Right renal cortex interstitium (tissue), 3 donors: ENCODE data around the gene SYT8. TPM values are rescaled to one million over a fixed set of nuclear protein-coding genes. Genes with fewer than 3 reads are reported as not detected.

Experiments
- DNase-seq, 3 donors: peaks; one replicate each; pipeline ENCODE4 v3.0.0-alpha.2; 2013; ENCODE audit warnings: low read depth in 3 of 3, low spot score in 2 of 3
- polyA plus RNA-seq, 3 donors: library from polyadenylated mRNA; unstranded; fragments of 120-200 nt; gene quantifications; one replicate each; pipeline ENCODE4 v1.2.1, GENCODE V29; 2013; ENCODE audit not compliant: insufficient read length in 3 of 3

The SYT8 gene
- polyA plus RNA-seq, 3 donors, result 0.33 TPM; not detected in 2

DNA sequence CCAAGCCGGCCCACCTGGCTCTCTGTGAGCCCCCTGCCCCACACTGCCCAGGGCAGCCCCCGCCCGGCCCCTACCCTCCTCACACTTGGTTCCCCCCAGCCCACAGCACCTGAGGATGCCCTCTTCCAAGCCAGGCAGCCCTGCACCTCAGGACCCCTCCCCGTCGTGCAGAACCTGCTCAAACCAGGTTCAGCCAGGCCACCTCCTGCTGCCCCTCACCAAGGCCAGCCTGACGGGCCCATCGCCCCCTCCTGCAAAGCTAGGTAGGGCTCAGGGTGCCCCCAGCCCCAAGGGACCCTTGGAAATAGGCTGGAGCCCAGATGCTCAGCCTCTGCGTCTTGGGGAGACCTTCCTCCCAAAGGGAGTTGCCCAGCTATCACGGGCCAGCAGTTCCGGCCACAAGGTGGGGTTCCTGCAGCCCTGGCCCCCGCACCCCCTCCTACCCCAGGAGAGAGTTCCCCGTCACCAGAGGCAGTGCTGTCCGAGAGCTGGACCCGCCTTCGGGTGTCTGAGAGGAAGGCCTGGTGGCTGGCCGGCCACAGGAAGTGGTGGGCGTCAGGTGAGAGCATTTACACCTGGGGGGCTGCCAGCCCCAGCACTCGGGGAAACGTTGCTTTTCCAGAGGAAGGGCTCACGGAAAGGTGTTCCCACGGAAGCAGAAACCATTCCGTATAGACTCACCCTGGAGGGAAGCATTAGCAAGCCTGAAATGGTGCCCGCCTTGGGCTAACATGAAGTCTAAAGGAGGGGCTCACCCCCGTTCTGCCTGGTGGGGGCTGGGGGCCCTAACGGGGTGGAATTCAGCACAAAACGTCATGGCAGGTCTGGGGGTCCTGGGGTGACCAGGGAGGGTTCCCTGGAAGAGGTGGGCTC, 3.2 kb upstream of the SYT8 start:
- DNase-seq, result no peak

DNA sequence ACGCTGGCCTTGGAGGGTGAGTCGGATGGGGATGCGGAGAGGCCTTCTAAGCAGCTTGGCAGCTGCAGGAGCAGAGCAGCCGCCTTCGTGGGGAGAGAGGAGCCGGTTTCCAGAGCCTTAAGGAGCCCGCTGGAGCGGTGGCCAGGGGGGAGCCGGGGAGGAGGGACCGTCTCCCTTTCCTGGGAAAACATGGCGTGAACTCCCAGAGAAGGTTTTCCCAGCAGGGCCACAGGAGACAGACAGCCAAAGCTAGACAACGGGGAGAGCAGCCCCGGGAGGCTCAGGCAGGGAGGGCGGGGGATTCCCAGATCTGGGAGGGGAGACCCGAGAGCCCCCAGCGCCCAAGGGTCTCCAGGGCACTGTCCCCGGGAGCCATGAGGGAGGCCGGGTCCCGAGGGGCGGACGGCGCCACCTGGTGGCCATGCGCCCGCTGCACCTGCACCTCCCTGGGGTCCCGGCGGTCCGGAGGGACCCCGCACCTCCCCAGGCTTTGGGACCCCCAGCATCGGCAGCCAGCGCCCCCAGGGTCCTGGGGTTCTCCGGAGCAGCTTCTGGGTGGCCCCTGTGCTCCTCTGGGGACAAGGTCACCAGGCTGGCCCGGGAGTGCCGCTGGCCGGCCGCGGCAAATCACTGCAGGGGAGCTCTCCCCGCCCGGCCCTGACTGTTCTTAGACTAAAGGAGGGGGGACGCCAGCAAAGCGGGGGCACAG, 2.4 kb upstream of the SYT8 start:
- DNase-seq, result no peak

DNA sequence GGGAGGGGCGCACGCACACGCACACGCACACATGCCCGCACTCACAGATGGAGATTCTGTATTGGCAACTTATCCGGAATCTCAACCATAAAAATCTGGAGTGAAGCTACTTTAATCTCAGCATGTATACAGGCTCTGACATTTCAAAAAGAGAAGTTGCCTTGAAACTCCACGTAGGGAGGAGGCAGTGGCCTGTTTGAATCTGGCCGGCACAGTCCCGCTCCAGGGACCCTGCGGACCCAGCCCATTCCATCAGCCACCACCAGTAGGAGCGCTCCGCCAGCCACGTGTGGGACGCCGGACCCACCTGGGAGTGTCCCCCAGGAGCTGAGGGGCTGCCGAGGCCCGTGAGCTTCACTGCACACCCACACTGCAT, 1.9 kb upstream of the SYT8 start:
- no peak for DNase-seq

DNA sequence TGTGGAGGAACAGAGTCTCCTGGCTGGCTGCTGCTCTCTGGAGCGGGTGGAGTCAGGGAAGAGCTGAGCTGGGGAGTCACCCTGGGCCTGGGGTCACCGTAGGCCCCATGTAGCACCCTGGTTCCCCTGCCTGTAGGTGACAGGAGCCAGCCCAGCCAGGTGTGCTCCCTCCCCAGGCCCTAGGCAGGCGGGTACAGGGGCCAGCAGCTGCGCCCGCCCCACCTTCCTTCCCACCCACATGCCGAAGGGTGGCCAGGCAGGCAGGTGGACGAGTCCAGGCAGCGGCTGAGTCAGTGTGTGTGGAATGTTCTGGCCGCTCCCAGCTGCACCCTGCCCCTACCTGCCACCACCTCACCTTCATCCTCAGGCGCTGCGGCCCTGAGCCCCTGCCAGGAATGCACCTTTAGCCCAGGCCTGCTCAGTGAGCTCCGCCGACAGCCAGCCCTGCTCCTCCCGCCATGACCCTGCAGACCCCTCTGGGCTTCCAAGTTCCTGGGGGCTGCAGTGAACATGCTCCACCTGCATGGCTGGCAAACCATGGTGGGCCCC, 654 bp upstream of the SYT8 start:
- DNase-seq, result no peak

DNA sequence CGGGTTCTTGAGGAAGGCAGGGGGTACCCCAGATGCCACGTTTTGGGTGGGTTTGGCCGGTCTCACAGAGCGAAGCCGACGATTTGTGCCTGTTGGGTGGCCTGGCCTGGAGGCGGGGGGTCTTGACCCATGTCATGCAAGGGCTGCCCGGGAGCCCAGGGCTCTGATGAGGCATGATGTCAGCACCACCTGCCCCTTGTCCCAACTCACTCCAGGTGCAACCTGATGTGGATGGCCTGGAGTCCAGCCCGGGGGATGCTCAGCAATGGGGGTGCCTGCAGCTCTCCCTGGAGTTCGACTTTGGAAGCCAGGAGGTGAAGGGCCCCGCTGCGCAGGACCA, 851 bp downstream of the SYT8 start:
- DNase-seq, result no peak

DNA sequence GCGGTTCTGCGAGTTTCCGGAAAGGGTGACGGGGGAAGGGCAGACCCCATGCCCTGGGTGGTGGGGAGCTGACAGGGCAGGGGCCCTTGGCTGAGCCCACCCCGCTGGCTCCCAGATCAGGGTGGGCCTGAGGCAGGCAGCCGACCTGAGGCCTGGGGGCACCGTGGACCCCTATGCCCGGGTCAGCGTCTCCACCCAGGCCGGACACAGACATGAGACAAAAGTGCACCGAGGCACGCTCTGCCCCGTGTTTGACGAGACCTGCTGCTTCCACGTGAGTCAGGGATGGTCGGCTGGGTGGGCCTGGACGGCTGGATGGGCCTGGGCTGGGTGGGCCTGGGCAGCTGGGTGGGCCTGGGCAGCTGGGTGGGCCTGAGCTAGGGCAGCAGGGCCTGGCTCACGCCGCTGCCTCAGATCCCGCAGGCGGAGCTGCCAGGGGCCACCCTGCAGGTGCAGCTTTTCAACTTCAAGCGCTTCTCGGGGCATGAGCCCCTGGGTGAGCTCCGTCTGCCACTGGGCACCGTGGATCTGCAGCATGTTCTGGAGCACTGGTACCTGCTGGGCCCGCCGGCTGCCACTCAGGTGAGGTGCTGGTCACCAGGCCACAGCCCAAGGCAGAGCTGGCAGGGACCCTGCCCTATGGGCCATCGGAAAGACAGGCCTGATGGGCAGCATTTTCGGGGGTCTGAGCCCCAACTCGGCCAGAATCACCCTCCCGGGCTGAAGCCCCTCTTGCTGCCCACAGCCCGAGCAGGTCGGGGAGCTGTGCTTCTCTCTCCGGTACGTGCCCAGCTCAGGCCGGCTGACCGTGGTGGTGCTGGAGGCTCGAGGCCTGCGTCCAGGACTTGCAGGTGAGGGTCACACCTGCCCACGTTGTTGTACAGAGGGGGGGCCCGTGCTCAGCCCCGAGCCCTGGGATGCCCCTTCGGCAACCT, 1.5 kb downstream of the SYT8 start:
- DNase-seq, result no peak

DNA sequence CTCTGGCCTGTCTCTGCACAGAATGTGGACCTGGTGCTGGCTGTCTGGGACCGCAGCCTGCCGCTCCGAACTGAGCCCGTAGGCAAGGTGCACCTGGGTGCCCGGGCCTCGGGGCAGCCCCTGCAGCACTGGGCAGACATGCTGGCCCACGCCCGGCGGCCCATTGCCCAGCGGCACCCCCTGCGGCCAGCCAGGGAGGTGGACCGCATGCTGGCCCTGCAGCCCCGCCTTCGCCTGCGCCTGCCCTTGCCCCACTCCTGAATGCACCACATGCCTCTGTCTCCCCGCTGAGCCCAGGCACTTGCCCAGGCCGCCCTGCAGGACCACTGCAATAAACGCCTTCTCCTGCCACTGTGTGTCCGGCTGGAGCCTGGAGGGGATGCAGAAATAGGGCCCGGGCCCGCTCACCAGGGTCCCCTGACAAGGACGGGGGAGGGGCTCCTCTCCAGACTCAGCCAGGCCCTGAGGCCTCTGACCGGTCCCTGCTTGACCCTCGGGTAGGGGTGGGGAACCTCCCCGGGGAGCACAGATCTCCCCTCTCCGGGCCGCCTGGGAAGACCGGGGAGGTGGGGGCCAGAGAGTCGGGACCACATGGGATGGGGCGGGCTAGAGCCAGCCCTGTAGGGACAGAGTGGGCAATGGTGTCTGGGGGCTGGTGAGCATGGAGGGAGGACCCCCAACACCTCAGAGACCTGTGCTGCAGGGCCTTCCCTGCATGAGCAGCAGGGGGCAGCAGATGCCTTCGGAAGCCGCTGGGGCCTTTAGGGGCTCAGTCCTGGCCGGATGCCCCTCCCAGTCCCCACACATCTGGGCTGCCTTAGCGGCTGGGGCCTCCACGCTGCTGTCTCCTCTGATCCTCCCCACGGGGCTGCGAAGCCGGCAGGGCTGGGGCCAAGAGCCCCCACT, 2.6 kb downstream of the SYT8 start:
- peak in 2 of 3 donors; percentile 44 to 53 for DNase-seq

DNA sequence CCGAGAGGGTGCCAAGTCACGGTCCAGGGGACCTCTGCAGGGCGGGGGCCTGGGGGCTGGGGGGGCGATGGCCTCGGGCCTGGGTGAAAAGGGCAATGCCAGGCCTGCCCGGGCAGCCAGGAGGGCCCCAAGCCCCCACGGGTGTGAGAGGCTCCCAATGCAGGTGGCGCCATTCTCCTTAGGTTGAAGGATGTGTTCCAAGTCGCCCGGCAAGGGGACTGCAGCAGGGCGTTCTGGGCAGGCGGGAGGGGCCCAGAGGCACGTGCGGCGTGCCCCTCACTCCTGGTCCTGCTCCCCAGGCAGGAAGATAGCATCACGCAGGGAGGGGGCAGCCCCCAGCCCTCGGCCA, 3.3 kb downstream of the SYT8 start:
- no peak for DNase-seq

DNA sequence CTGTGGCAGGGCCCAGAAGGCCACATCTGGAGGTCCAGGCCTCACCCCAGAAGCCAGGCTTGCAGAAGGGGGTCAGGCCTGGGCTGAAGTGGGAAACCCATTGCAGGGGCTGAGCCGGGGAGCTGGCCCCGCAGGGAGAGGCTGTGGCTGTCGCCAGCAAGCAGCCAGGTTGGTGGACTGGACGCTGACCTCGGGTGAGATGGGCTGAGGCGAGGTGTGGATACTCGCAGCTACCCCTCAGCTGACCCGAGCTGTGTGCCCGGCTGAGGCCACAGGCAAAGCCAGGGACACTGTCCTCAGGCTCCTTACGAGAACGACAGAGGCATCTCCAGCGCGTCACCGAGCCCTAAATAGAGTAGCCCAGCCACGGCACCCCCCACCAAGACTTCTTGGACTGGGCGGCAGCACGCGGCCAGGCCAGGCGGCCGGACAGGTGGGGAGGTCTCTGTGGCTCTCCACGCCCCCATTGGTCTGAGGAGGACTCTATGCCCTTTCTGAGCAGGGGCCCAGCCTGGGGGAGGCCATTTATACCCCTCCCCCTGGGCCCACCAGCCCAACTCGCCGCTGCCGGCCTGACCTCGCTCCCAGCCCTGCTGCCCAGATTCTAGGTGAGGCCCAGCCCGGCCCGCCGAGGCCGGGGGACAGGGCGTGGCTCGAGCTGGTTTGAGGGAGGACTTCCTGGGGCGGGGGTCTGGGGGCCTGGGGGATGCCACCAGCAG, 3.8 kb downstream of the SYT8 start, which contains the start of gene TNNI2:
TNNI2 (plus strand) TSS at position 556 of the 719 bp plus-strand sequence. CDS start 716 bp downstream, outside the sequence.
- no peak for DNase-seq

DNA sequence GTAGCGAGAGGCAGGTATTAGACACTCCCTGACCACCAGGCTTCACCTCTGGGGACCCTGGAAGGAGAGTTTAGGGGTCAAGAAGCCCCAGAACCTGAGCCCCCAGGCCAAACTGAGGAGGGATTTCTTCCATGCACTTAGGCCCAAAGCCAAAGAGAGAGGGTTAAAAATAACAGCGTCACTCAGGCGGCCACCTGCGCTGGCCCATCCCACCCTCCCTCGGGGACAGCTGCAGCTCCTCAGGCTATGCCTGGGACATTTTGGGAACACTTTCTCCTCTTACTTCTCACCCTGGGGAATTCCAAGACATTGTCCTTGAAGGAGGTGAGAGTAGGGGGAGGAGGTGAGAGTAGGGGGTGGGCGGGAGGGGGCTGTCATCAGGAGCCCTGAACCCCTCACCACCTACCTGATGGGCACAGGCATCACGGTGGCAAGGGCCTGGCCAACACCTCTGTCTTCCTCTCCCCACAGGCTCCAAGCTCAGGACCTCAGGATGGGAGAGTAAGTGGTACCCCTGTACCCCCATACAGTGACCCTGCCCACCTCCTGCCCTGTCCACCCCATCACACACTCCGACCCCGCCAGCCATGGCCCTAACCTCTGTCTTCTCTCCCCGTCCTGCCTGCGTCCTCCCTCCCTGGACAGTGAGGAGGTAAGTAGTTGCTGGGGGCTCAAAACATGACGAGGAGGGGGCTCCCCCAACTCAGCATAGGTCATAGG, 4.6 kb downstream of the SYT8 start:
- no peak for DNase-seq

DNA sequence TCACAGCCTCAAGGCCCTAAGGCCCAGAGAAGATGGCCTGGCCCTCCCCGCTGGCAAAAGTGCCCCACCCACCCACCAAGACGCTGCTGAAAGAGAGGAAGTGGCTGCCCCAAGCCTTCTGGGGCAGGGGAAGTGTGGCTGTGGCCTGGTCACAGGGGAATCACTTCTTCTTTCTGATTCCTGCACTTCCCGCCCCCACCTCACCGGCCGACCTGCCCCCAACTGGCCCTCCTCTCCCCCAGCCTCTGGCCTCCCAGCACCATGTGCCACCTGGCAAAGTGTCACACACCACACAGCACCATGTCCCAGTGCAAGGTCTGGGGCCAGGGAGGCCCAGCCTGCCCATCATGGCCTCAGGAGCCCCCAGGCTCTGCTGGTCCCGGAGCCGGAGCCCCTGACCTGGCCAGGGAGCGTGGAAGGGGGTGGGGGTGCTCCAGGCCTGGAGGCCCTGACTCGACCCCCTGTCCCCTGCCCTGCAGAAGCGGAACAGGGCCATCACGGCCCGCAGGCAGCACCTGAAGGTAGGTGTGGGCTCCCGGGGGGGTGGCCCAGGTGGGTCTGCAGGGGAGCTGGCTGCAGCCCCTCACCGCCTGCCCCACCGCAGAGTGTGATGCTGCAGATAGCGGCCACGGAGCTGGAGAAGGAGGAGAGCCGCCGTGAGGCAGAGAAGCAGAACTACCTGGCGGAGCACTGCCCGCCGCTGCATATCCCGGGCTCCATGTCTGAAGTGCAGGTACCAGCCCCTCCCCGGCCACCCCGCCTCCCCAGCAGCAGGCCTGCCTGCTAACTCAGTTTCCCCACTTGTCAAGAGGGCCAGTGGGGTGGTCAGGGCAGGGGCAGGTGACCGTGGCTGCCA, 5.4 kb downstream of the SYT8 start:
- DNase-seq, result no peak

DNA sequence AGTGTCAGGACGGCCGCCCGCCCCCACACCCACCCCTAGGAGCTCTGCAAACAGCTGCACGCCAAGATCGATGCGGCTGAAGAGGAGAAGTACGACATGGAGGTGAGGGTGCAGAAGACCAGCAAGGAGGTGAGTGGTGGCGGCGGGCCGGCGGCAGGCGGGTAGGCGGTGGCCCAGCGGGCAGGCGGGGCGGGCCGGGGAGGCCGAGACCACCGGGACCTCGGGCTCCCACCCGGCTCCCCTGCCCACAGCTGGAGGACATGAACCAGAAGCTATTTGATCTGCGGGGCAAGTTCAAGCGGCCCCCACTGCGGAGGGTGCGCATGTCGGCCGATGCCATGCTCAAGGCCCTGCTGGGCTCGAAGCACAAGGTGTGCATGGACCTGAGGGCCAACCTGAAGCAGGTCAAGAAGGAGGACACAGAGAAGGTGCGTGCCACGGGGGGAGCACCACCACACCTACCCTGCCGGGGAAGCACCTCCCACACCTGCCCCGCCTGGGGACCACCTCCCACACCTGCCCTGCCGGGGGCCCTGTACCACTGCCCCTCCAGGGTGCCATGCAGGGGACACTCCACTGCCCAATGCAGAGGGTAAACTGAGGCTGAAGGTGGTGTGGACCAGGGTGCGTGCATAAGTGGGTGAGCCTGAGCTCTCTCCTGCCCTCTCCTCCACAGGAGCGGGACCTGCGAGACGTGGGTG, 6.1 kb downstream of the SYT8 start:
- no peak for DNase-seq

DNA sequence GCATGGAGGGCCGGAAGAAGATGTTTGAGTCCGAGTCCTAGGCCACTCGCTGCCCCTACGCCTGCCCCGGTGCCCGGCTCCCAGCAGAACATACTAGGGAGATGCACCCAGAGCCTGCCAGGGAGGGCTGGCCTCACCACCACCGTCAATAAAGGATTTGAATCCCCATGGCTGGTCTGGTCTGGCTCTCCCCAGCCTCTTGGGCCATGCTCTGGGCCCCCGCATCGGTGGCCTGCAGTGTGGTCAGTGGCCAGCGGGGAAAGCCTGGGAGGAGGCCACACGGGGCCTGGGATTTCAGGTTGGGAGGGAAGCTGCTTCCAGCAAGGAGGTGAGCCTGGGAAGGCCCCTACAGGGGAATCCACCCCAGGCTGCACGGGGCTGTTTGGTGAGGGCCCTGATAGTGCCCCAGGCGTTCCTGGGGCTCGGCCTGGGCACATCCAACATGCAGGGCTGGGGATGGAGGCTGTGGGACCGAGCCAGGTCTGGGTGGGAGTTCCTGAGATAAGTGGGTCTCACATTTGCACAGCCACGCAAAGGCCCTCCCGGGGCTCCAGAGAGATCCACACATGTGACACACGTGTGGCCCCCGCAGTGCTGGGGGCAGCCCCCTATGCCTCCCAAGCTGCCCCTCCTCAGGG, 6.8 kb downstream of the SYT8 start:
- DNase-seq, result no peak

DNA sequence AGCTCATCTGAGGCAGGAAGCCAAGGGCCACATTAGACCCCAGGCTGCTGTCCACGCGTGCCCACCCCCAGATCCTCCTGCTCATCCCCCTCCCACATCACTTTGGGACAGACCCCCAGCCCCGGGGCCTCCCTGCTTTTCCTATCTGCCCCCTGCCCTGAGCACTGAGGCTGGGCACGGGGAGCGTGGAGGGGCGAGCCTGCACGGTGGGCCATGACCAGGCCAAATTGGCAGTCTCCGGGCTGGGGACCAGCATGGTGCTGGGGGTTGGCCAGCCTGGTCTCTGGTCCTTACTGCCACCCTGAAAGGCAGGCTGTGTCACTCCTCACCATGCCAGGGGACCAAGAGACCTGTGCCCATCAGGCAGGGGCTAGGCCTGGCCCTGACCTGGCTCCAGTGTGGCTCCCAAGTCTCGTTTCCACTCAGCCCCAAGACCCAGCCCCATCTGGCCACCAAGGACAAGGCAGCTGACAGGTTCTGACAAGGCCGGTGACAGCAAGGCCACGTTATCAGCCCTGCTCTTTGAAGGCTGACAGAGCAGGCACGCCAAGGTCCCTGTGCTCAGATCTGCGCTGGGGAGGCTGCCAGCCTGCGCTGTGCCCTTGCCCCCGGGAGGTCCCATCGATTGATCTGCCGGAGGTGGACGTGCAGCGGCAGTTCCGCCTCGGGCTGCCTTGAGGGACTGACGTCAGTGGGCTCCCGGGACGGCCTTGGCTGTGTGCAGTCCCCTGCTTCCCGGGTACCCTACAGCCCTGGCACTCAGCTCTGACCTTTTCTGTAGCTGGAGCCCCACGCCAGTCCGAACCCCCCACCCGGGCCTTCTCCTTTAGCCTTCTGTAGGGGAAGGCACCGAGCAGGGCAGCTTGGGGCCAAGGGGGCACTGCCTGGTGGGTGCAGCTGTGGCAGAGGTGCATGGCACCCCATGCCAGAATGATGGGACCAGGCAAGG, 7.6 kb downstream of the SYT8 start:
- DNase-seq, result no peak

DNA sequence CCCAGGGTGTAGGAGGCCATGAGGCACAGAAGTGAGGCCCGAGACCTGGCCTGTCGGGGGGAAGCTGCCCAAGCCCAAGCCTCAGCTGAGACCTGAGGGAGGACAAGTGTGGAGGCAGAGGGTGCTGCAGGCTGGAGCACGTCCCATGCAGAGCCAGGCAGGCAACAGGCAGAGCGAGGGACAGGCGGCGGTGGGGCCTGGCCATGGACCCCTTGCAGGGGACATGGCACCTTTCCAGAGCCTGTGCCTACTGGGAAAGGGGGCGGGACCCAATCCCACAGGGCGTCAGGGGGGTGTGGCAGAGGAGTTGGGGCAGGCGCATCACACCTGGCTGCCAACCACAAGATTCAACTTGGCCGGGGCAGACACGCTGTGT, 8.3 kb downstream of the SYT8 start:
- DNase-seq, result no peak
